GM20000 (cell line): Measurements from ENCODE around the gene TMEM169.
A peak's percentile ranks its signal among the peaks of the same experiment; 100 is the strongest.

Experiments used
- DNase-seq: peaks from one replicate; pipeline ENCODE4 v3.0.0; 2012; ENCODE audit warnings: low spot score
- TF ChIP-seq, protein P1 (sequence below): IDR thresholded peaks from 2 replicates; pipeline ENCODE4 v1.5.1; 2012; ENCODE audit warnings: mild to moderate bottlenecking, control low read depth; ENCODE audit errors: extremely low read depth, missing control alignments

Gene TMEM169

DNA sequence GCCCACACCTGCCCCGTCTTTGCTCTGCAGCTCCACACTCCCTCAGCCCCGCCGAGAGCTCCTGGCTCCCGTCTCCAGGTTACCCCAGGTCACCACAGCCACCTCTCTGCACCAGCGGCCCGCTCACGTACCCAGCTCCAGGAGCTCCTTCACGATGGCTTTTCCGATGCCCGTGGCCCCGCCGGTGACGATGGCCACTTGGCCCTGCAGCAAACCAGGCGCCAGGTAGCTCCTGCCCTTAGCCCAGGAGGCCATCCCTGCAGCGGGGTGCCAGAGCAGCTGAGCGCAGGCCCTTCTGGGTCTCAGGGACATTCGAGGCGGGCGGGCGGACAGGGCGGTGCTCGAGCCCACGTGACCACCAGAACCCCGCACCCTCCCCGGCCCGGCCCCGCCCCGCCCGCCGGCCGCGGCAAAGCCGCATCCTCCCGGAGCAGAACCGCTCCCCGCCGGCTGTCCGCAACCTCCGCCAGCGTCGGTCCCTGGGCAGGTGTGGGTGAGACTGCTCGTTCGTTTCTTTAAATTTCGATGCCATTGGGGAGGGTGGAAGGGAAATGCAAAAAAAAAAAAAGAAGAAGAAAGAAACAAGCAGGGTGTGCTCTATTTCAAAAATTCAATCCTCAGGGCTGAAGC, at the start of gene TMEM169, which contains the start of gene PECR:
TMEM169 (plus strand) TSS at position 433 of the 630 bp plus-strand sequence. CDS start 14,045 bp downstream, outside the sequence.
PECR (minus strand) TSS at position 323 of the 630 bp plus-strand sequence; CDS start at position 255, 68 bp downstream.
- peak; percentile 91 for DNase-seq
- TF ChIP-seq, protein P1, sequence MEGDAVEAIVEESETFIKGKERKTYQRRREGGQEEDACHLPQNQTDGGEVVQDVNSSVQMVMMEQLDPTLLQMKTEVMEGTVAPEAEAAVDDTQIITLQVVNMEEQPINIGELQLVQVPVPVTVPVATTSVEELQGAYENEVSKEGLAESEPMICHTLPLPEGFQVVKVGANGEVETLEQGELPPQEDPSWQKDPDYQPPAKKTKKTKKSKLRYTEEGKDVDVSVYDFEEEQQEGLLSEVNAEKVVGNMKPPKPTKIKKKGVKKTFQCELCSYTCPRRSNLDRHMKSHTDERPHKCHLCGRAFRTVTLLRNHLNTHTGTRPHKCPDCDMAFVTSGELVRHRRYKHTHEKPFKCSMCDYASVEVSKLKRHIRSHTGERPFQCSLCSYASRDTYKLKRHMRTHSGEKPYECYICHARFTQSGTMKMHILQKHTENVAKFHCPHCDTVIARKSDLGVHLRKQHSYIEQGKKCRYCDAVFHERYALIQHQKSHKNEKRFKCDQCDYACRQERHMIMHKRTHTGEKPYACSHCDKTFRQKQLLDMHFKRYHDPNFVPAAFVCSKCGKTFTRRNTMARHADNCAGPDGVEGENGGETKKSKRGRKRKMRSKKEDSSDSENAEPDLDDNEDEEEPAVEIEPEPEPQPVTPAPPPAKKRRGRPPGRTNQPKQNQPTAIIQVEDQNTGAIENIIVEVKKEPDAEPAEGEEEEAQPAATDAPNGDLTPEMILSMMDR: no peak

DNA sequence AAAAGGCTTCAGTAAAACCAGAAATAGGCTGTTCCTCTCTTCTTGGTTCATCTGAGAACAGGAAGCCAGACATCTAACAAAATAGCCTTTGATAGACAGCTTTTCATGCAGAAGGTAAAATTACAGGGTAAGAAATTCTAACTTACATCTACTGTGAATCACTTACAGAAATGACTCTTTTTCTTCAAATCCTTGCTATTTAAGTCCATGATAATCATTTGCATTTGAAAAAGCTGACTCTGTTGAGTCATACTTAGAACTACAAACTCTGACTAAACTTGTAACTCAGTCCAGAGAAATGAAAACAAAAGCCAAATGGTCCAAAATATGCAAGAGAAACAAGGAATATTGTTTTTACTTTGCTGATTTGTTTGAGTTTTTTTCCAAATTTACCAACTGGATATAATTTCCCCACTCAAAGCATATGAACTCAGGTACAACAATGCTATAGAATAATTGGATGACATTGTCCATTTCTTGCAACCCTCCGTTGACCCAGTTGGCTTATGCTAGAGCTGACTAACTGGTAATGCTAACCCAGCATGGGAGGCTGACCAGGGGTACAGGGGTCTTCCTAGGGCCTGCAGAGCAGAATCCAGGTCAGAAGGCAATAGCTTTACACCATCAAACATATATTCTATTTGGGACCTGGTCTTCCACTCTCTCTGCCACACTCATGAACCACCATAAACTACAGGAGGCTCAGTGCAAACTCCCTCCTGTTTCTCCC, 49.6 kb upstream of the TMEM169 start:
- DNase-seq: peak; percentile 47
- TF ChIP-seq, protein P1: no peak

GRCh38 chr2:216033403-216033802, 48.3 kb upstream of the TMEM169 start:
- TF ChIP-seq, protein P1: no peak
- DNase-seq: peak; percentile 23

DNA sequence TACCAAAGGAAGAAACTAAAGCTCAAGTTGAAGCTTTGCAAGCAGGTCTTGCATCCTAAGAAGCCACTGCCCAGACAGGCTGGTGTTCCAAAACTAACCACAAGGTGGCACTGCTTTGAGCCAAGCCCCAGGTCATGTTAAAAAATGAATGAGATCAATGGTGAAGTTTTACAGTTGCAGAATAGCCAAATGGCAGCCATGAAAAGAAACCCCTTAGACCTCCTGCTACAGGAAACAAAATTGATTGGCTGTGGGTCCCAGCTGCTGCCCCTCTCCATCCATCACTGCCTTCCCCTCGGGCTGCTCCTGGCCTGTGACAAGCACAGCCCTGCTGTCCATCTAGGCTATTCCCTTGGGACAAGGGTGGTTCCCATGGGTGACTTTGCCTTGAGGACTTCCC, 47.7 kb upstream of the TMEM169 start:
- peak; percentile 66 for DNase-seq
- TF ChIP-seq, protein P1: peak; percentile 68

- TF ChIP-seq, protein P1: no peak
- DNase-seq: no peak
Measured at GRCh38 chr2:216039918-216040317, 41.8 kb upstream of the TMEM169 start.

GRCh38 chr2:216041438-216041837, 40.3 kb upstream of the TMEM169 start:
- TF ChIP-seq, protein P1: no peak

GRCh38 chr2:216043949-216044348, 37.8 kb upstream of the TMEM169 start:
- no peak for DNase-seq
- TF ChIP-seq, protein P1: no peak

More at GRCh38 chr2:216041438-216041837, 40.3 kb upstream of the TMEM169 start:
- no peak for DNase-seq
